GM19438 (cell line): ENCODE measurements around the gene ARID3C.

Experiments used
- ATAC-seq: cut with Tn5 transposase; IDR thresholded peaks from one replicate; pipeline ENCODE4 v1.9.1; 2021; ENCODE audit warnings: low read depth; ENCODE audit not compliant: unreplicated experiment

The ARID3C gene

GRCh38 chr9:34579808-34580163 lies 49.1 kb downstream of the ARID3C start:
- ATAC-seq = no peak

- ATAC-seq = no peak
Observed at GRCh38 chr9:34579104-34579807, 49.6 kb downstream of the ARID3C start.

GRCh38 chr9:34578241-34579103 lies 50.4 kb downstream of the ARID3C start:
- ATAC-seq = no peak

- ATAC-seq = no peak
Observed at GRCh38 chr9:34577400-34578240, 51.2 kb downstream of the ARID3C start.

- ATAC-seq = no peak
Observed at GRCh38 chr9:34576597-34577399, 52.1 kb downstream of the ARID3C start.

- ATAC-seq = no peak
Observed at GRCh38 chr9:34575862-34576596, 52.8 kb downstream of the ARID3C start.

- no peak for ATAC-seq
Observed at GRCh38 chr9:34575241-34575640, 53.6 kb downstream of the ARID3C start.

- ATAC-seq = no peak
Observed at GRCh38 chr9:34574571-34574970, 54.3 kb downstream of the ARID3C start.

- no peak for ATAC-seq
Observed at GRCh38 chr9:34573599-34574325, 55.1 kb downstream of the ARID3C start.

- ATAC-seq = no peak
Observed at GRCh38 chr9:34572628-34573027, 56.2 kb downstream of the ARID3C start.

- no peak for ATAC-seq
Observed at GRCh38 chr9:34572092-34572491, 56.8 kb downstream of the ARID3C start.

- no peak for ATAC-seq
Observed at GRCh38 chr9:34571481-34571810, 57.4 kb downstream of the ARID3C start.
